GM13976 (cell line): ENCODE results near the gene CC2D2A.

Experiments used
- DNase-seq: peaks from one replicate; pipeline ENCODE4 v3.0.0; 2012; ENCODE audit warnings: low spot score
- CTCF ChIP-seq: IDR thresholded peaks from 2 replicates; pipeline ENCODE4 v1.5.1; 2012; ENCODE audit warnings: borderline replicate concordance, mild to moderate bottlenecking; ENCODE audit not compliant: insufficient read depth; ENCODE audit errors: extremely low read depth, missing control alignments, control extremely low read depth
- in situ Hi-C: fragments of 300-500 bp; cut with MboI; formaldehyde crosslinking; loops from one replicate; pipeline ENCODE4 v1.12.0; 2022; ENCODE audit warnings: low sequenced_read_pairs, mixed read lengths, inconsistent platforms; ENCODE audit not compliant: unreplicated experiment

Gene CC2D2A

GRCh38 chr4:15535599-15535998, 65.9 kb downstream of the CC2D2A start:
- TF ChIP-seq CTCF: no peak
- in situ Hi-C loops: no loop called here
- no peak for DNase-seq

GRCh38 chr4:15536552-15537499, 67.1 kb downstream of the CC2D2A start:
- DNase-seq: no peak
- no peak for TF ChIP-seq CTCF
- in situ Hi-C loops: no loop called here

GRCh38 chr4:15541941-15542340, 72.3 kb downstream of the CC2D2A start:
- DNase-seq: no peak
- TF ChIP-seq CTCF: no peak

GRCh38 chr4:15542760-15543159, 73.1 kb downstream of the CC2D2A start:
- no peak for DNase-seq
- in situ Hi-C loops: no loop called here
- no peak for TF ChIP-seq CTCF

More at GRCh38 chr4:15541941-15542340, 72.3 kb downstream of the CC2D2A start:
- in situ Hi-C loops: no loop called here

GRCh38 chr4:15543537-15544247, 74.0 kb downstream of the CC2D2A start:
- no peak for DNase-seq

More at GRCh38 chr4:15543537-15544247, 74.0 kb downstream of the CC2D2A start:
- in situ Hi-C loops: no loop called here
- TF ChIP-seq CTCF: no peak
